HG03039 (cell line): Measurements from ENCODE around the gene ATXN1.

Experiments
- ATAC-seq: cut with Tn5 transposase; IDR thresholded peaks from one replicate; pipeline ENCODE4 v1.9.1; 2021; ENCODE audit warnings: mild to moderate bottlenecking, moderate library complexity; ENCODE audit not compliant: unreplicated experiment

The ATXN1 gene

DNA sequence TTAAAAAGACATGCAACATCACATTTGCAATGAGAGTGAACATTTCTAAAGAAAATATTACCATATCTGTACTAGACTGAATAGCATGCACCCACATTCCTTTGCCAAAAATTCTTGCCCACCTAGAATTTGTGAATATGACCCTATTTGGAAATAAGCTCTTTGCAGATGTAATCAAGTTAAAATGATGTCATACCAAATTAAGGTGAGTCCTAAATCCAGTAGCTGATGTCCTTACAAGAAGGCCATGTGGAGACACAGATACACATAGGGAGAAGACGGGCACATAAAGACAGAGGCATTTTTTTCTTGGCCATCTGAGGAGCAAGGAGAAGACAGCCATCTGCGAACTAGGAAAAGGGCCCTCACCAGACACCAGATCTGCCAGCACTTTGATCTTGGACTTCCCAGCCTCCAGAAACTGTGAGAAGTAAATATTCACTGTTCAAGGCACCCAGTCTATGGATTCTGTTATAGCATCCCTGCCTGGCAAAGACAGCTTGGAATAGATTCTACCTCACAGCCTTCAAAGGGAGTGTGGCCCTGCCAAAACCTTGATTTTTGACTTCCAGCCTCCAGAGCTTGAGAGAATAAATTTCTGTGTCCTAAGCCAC, 22.8 kb upstream of the ATXN1 start:
- ATAC-seq: no peak

DNA sequence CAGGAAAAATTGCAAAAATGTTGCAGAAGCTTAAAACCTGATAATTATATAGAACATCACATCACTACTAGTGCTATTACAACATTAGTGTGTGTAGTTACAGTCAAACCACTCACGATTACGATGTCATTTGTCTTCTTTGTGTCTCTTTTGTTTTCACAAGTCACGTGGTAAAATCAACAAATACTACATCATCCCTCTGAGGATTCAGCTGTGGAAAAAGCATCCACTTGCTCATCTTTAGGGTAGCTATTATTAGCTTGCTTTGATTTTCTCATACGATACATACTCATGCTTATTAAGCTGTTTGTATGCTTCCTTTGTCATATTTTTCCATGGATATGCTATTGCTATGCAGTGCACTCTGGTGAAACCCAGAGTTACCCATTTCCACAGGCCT, 22.2 kb upstream of the ATXN1 start:
- no peak for ATAC-seq

- no peak for ATAC-seq
These were observed 21.0 kb upstream of the ATXN1 start for GRCh38 chr6:16782278-16782677.

GRCh38 chr6:16781348-16782169, 20.3 kb upstream of the ATXN1 start:
- no peak for ATAC-seq

GRCh38 chr6:16778521-16778920, 17.3 kb upstream of the ATXN1 start:
- ATAC-seq: no peak

DNA sequence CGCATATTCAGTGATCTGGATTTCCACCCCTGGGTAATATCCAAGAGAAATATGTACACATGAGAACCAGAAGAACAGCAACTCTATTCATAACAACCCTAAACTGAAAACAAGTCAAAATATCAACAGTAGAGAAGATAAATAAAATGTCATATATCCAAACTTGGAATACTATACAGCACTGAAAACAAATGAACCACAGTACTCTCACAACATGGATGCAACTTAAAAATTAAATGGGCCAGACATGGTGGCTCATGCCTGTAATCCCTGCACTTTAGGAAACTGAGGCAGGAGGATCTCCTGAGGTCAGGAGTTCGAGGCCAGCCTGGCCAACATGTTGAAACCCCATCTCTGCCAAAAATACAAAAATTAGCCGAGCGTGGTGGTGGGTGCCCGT, 16.5 kb upstream of the ATXN1 start:
- ATAC-seq: no peak

DNA sequence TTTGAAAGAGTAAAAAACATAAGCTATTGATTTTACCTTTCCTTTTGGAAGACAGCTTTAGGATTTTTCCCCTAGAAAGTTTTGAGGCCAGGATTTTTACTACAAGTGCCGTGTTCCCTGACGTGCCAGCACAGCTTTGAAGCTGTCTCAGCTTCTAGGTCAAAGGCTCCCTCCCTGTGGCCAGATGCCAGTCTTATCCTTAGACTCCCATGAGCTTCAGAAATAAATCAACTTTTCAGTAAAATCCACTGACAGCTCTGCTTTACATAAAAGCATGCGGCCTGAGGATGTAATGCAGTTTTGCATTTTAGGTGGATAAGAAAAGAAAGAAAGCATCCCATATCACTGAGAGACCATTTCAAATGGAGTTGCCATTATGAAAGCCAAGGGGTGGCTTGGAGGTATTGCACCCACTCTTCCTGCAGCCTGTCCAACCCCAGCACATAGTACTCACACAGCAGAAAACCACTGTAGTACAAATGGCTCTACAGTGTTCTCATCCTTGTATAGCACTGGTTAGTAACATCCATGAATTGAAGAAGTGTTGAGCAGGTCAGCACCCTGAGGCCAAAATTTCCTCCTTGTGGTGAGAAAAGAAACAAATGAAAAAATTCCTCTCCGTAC, 15.2 kb upstream of the ATXN1 start:
- ATAC-seq: no peak

GRCh38 chr6:16774437-16774836, 13.2 kb upstream of the ATXN1 start:
- no peak for ATAC-seq

GRCh38 chr6:16773362-16773761, 12.1 kb upstream of the ATXN1 start:
- ATAC-seq: no peak

- ATAC-seq: peak; percentile 74
These were observed 9.7 kb upstream of the ATXN1 start for GRCh38 chr6:16770701-16771569.

DNA sequence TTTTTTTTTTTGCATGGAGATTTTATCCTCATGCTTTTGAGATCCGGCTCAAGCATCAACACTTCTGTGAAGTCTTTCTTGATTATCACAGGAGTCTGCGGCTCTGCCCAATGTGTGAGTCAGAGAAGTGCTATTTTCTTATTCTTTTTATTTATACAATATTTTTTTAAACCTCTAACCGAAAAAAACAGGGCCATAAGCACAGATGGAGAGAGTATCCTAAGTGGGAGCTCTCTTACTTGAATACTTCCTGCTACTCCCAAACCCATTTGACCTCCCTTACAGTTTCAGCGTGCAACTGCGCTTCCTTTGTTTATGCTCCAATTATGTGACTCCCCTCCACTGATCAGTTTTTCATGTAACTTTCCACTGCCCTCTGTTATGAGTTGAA, 8.7 kb upstream of the ATXN1 start:
- no peak for ATAC-seq

DNA sequence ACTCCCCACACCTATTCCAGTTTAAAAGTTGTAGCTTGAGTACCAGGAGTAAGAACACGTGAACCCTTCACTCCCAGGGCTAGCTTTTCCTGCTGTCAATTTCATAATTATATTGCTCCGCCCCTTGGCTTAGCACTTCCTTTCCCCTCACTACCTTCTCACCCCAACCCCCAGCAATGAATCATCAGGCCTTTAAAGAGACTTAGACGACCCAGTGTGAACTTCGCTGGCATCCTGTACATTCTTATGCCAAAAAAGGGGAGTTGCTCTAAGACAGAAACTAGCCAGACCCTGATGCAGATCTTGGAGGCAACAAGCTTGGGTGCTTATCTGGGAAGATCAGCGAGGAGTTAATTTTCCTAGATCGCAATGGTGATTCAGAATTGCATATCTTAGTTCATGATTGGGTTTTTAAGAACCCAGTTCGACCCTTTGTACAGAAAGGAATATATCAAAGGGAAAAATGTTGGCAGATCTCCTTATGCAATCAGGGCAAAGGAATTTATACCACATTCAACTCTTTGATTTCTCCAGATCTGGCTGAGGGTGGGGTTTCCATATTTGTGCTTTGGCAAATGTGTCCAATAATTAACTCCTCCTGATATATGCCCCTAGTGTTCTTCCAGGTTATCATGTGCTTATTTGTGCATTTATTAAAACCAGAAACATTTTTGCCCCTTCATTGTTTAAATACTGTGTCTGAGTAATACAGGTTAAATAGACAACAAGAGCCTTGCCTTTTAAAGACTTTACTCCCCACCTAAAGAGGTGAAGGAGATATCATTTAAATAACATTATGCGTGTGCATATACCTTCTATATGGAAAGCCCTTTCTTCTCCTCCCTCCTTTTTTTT, 8.1 kb upstream of the ATXN1 start:
- no peak for ATAC-seq

GRCh38 chr6:16768477-16768830, 7.2 kb upstream of the ATXN1 start:
- ATAC-seq: no peak

- no peak for ATAC-seq
These were observed 6.7 kb upstream of the ATXN1 start for GRCh38 chr6:16767765-16768476.

DNA sequence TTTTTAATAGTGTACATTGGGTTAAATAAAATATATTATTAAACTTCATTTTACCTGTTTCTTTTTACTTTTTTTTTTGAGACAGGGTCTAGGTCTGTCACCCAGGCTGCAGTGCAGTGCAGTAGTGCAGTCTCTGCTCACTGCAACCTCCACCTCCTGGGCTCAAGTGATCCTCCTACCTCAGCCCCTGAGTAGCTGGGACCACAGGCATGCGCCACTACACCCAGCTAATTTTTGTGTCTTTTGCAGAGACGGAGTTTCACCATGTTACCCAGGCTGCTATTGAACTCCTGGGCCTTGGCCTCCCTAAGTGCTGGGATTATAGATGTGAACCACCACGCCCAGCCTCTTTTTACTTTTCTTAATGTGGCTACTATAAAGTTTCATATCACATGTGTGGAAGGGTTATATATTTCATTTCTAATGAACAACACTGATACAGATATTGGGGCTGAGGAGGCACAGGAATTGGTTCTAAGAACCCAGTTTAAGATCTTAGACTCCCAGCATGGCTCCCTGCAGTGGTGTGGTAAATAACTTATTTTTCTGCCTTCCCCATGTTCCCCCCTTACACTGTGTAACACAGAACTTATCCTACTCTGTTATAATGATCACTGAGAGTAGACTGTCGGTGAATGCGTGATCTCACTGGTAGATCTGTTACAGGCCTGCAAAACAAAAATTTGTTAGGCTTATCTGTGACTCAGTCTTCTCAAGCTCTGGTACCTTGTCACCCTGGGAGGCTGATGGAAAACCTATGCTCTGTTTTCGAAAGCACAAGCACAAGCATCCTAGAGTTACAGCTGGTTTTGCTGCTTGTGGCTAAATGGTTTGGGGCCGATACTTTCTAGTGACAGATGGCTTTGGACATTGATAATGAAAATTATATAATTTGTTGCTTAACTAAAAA, 5.8 kb upstream of the ATXN1 start:
- no peak for ATAC-seq

GRCh38 chr6:16766043-16766536, 4.8 kb upstream of the ATXN1 start:
- ATAC-seq: no peak

DNA sequence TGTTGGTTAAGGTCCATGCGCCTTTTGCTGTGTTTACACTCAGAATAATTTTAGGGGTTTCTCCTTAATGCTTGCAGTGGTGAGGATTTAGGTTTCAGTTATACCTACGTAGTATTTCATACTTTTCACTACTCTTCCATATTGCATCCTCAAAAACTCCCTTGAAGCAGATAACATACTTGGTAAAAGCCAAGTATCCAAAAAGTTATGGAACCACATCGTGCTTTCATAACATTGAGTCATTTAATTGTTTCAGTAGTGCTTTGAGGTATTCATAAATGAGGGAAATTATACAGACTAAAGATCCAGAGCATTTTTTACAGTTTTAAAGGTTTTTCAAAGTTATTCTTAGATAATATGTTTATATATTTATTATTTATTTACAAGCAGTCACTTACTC, 4.0 kb upstream of the ATXN1 start:
- no peak for ATAC-seq

- ATAC-seq: no peak
These were observed 3.1 kb upstream of the ATXN1 start for GRCh38 chr6:16764188-16764950.
